ENCODE results near the gene SORBS2. TPM values are rescaled to one million over a fixed set of nuclear protein-coding genes. Genes with fewer than 3 reads are reported as not detected.

Gene SORBS2
- total RNA-seq, 2 donors from 2014 or later, result 28.0 to 77.4 TPM

GRCh38 chr4:185738038-185738552 is 73.9 kb downstream of the SORBS2 start:
- Histone ChIP-seq H3K36me3 (no peaks in the 10 kb centered on the region), H3K9me3 (no peaks in the 10 kb centered on the region), H3K27ac (peak overlapping the region; percentile 31), H3K27me3 (no peaks in the 10 kb centered on the region), H3K9ac (ENCODE audit: low read depth in 2 of 2, low read length in 2 of 2) (no peak overlapping the region), H3K4me3 (no peak overlapping the region), H3K4me1 (no peaks in the 10 kb centered on the region)
- intact Hi-C loops (cut with DNase I), result no loop called here
- no peak for DNase-seq
- TF ChIP-seq CTCF (IDR thresholded peaks at IDR 0.05), result no peak

- H3K4me3 ChIP-seq, result no peak overlapping the region
- H3K36me3 ChIP-seq, result no peaks in the 10 kb centered on the region
- H3K9me3 ChIP-seq, result no peaks in the 10 kb centered on the region
- peak overlapping the region; percentile 31 for H3K27ac ChIP-seq
- H3K4me1 ChIP-seq, result no peaks in the 10 kb centered on the region
- no peaks in the 10 kb centered on the region for H3K27me3 ChIP-seq
- no peak overlapping the region for H3K9ac ChIP-seq (ENCODE audit: low read depth in 2 of 2, low read length in 2 of 2)
- DNase-seq, result no peak
- no peak for TF ChIP-seq CTCF (IDR thresholded peaks at IDR 0.05)
- intact Hi-C loops (cut with DNase I), result no loop called here
These were observed 74.4 kb downstream of the SORBS2 start for GRCh38 chr4:185737489-185738037.

- no peaks in the 10 kb centered on the region for H3K4me1 ChIP-seq
- intact Hi-C loops (cut with DNase I), result no loop called here
These were observed 75.1 kb downstream of the SORBS2 start for GRCh38 chr4:185736882-185737281.

GRCh38 chr4:185735866-185736400 is 76.1 kb downstream of the SORBS2 start:
- Histone ChIP-seq H3K27ac (no peak overlapping the region), H3K9me3 (no peaks in the 10 kb centered on the region), H3K4me1 (no peaks in the 10 kb centered on the region), H3K27me3 (no peaks in the 10 kb centered on the region), H3K36me3 (no peaks in the 10 kb centered on the region), H3K4me3 (no peak overlapping the region), H3K9ac (ENCODE audit: low read depth in 2 of 2, low read length in 2 of 2) (no peak overlapping the region)
- TF ChIP-seq CTCF (IDR thresholded peaks at IDR 0.05), result no peak
- DNase-seq, result no peak
- intact Hi-C loops (cut with DNase I), result no loop called here

More at GRCh38 chr4:185736882-185737281, 75.1 kb downstream of the SORBS2 start:
- no peak overlapping the region for H3K27ac ChIP-seq
- no peak overlapping the region for H3K4me3 ChIP-seq
- DNase-seq, result no peak
- H3K9ac ChIP-seq (ENCODE audit: low read depth in 2 of 2, low read length in 2 of 2), result no peak overlapping the region
- TF ChIP-seq CTCF (IDR thresholded peaks at IDR 0.05), result no peak
- H3K36me3 ChIP-seq, result no peaks in the 10 kb centered on the region
- H3K9me3 ChIP-seq, result no peaks in the 10 kb centered on the region
- no peaks in the 10 kb centered on the region for H3K27me3 ChIP-seq

- no peak overlapping the region for H3K27ac ChIP-seq
- no peaks in the 10 kb centered on the region for H3K27me3 ChIP-seq
- H3K4me3 ChIP-seq, result no peak overlapping the region
- H3K9me3 ChIP-seq, result no peaks in the 10 kb centered on the region
- H3K9ac ChIP-seq (ENCODE audit: low read depth in 2 of 2, low read length in 2 of 2), result no peak overlapping the region
- no peak for TF ChIP-seq CTCF (IDR thresholded peaks at IDR 0.05)
- DNase-seq, result no peak
- no peaks in the 10 kb centered on the region for H3K36me3 ChIP-seq
- intact Hi-C loops (cut with DNase I), result no loop called here
- no peaks in the 10 kb centered on the region for H3K4me1 ChIP-seq
These were observed 77.1 kb downstream of the SORBS2 start for GRCh38 chr4:185734930-185735329.
